Stomach (tissue), 9 donors: Measurements from ENCODE around the gene NPIPB4. TPM values are rescaled to one million over a fixed set of nuclear protein-coding genes. Genes with fewer than 3 reads are reported as not detected.
"Not testable (repeated sequence)": the region's sequence is repeated elsewhere in the genome, so short reads cannot be mapped to it uniquely, and the experiment has no call there.

Experiments used
- DNase-seq, 2 donors: peaks; one replicate each; pipeline versions ENCODE4 v3.0.0 to v3.0.0-alpha.2; 2013 to 2019
- H3K27ac ChIP-seq, 5 donors: fragments of 200-600 bp in 4 of 5; sonication (generic) in 4 of 5; one replicate each; pipeline ENCODE4 v1.5.1; 2013 to 2019; ENCODE audit warnings: mild to moderate bottlenecking in 1 of 5, moderate library complexity in 1 of 5
- H3K27me3 ChIP-seq, 3 donors: fragments of 200-600 bp; sonication (generic); one replicate each; pipeline ENCODE4 v1.5.1; 2017 to 2019; ENCODE audit warnings: mixed run types in 1 of 3
- H3K36me3 ChIP-seq, 4 donors: fragments of 200-600 bp; sonication (generic); 1 replicate in 3 of 4; 2 replicates in 1 of 4; pipeline ENCODE4 v1.5.1; 2016 to 2019
- H3K4me1 ChIP-seq, 4 donors: fragments of 200-600 bp; sonication (generic); one replicate each; pipeline ENCODE4 v1.5.1; 2016 to 2019
- H3K4me3 ChIP-seq, 4 donors: fragments of 200-600 bp; sonication (generic) in 3 of 4; one replicate each; pipeline ENCODE4 v1.5.1; 2016 to 2019; ENCODE audit warnings: mild to moderate bottlenecking in 1 of 4
- H3K9me3 ChIP-seq, 4 donors: fragments of 200-600 bp; sonication (generic); one replicate each; pipeline ENCODE4 v1.5.1; 2016 to 2019
- CTCF ChIP-seq, 7 experiments: fragments of 450-650 bp in 4 of 7; fragments of 200-600 bp in 3 of 7; sonication (generic) in 3 of 7; IDR thresholded peaks; one replicate each; pipeline ENCODE4 v1.5.1; 2016 to 2019; ENCODE audit warnings: antibody characterized with exemption in 7 of 7, control low read depth in 2 of 7, mild to moderate bottlenecking in 1 of 7
- POLR2AphosphoS5 ChIP-seq, 3 donors: sonication (generic); formaldehyde crosslinking; IDR thresholded peaks; one replicate each; pipeline ENCODE4 v1.6.1; 2016; ENCODE audit warnings: antibody characterized with exemption in 3 of 3
- WGBS, 5 donors: extraction: QIAGEN DNeasy Blood & Tissue Kit in 3 of 5; methylation state at CpG; one replicate each; pipeline versions ENCODE4 v1.1.5 to v1.1.7; 2013 to 2018; 5-methylcytosine and 5-hydroxymethylcytosine counted together
- intact Hi-C: fragments of 100-400 bp; cut with DNase I; formaldehyde crosslinking; loops from one replicate; pipeline ENCODE4 v1.15.1; 2023; ENCODE audit warnings: low total_unique reads
- polyA plus RNA-seq, 3 donors: library from polyadenylated mRNA; stranded (reverse); fragments of 200-250 nt; gene quantifications; one replicate each; pipeline ENCODE4 v1.2.3, GENCODE V29; 2013
- total RNA-seq, 5 donors: library from RNA; depleted of rRNA; stranded (reverse); fragments of >200 nt; gene quantifications; one replicate each; pipeline versions ENCODE4 v1.1.0 to v1.2.3, GENCODE V29; 2014 to 2016
- donor health status: healthy with polysubstance abuse.
- donor health status: Bipolar disorder and iron deficiency.
- donor health status: healthy.

The NPIPB4 gene
- total and polyA plus RNA-seq, 8 donors = 4.1 to 215 (median 78.5) TPM

GRCh38 chr16:21820028-21820907 is 37.3 kb downstream of the NPIPB4 start:
- H3K9me3 ChIP-seq, intact Hi-C loops, H3K27me3 ChIP-seq: not testable (repeated sequence)
- TF ChIP-seq POLR2AphosphoS5 (IDR thresholded peaks at IDR 0.05) = peak; percentile 61 to 84 (median 71)
- peaks cover 0 to 15% (median 7%) of the 10 kb centered on the region in 4 donors for H3K36me3 ChIP-seq
- H3K27ac ChIP-seq = peak overlapping the region; percentile 59 to 85 (median 81)
- DNase-seq = peak; percentile 67 to 92
- peaks cover 0 to 24% (median 7%) of the 10 kb centered on the region in 4 donors for H3K4me1 ChIP-seq
- peak overlapping the region; percentile 51 to 63 (median 59) for H3K4me3 ChIP-seq
- 2 to 13% (median 2%) methylated on average over 14 to 55 of the region's 55 CpGs for WGBS, 5 donors

GRCh38 chr16:21819617-21820016 is 37.9 kb downstream of the NPIPB4 start:
- peaks cover 0 to 20% (median 10%) of the 10 kb centered on the region in 4 donors for H3K36me3 ChIP-seq
- H3K27me3 ChIP-seq, DNase-seq, intact Hi-C loops, H3K9me3 ChIP-seq: not testable (repeated sequence)
- 28 to 50% (median 34%) methylated on average over 9 to 10 of the region's 10 CpGs for WGBS, 5 donors
- H3K4me1 ChIP-seq = peaks cover 0 to 24% (median 7%) of the 10 kb centered on the region in 4 donors
- peak overlapping the region; percentile 51 to 63 (median 59) for H3K4me3 ChIP-seq
- H3K27ac ChIP-seq = peak overlapping the region in 4 of 5 donors; percentile 78 to 85 (median 82)

- Histone ChIP-seq H3K4me1 (peaks cover 0 to 24% (median 7%) of the 10 kb centered on the region in 4 donors), H3K36me3 (peaks cover 0 to 45% (median 28%) of the 10 kb centered on the region in 4 donors)
- DNase-seq, H3K27ac ChIP-seq, H3K9me3 ChIP-seq, H3K4me3 ChIP-seq, intact Hi-C loops, H3K27me3 ChIP-seq: not testable (repeated sequence)
Measured at GRCh38 chr16:21817012-21817411, 40.5 kb downstream of the NPIPB4 start.

- intact Hi-C loops, H3K27me3 ChIP-seq, H3K27ac ChIP-seq, H3K4me3 ChIP-seq, H3K9me3 ChIP-seq, DNase-seq: not testable (repeated sequence)
- 83 to 90% (median 85%) methylated on average over 10 to 11 of the region's 11 CpGs for WGBS, 5 donors
- peaks cover 2 to 52% (median 38%) of the 10 kb centered on the region in 4 donors for H3K36me3 ChIP-seq
- H3K4me1 ChIP-seq = peaks cover 0 to 19% (median 5%) of the 10 kb centered on the region in 4 donors
Measured at GRCh38 chr16:21815694-21816093, 41.9 kb downstream of the NPIPB4 start.

GRCh38 chr16:21802375-21802663 is 55.2 kb downstream of the NPIPB4 start:
- DNase-seq, intact Hi-C loops, H3K27ac ChIP-seq, H3K9me3 ChIP-seq, H3K4me1 ChIP-seq, H3K4me3 ChIP-seq, H3K27me3 ChIP-seq: not testable (repeated sequence)
- peaks cover 0 to 15% (median 11%) of the 10 kb centered on the region in 4 donors for H3K36me3 ChIP-seq
- 52 to 64% (median 56%) methylated on average over 2 of the region's 2 CpGs for WGBS, 5 donors

- peak in 1 of 2 donors; percentile 64 for DNase-seq
- peaks cover 0 to 17% (median 13%) of the 10 kb centered on the region in 4 donors for H3K36me3 ChIP-seq
- intact Hi-C loops, H3K4me1 ChIP-seq, H3K27ac ChIP-seq, H3K9me3 ChIP-seq, H3K27me3 ChIP-seq, H3K4me3 ChIP-seq: not testable (repeated sequence)
- 55 to 71% (median 62%) methylated on average over 10 to 11 of the region's 13 CpGs for WGBS, 5 donors
- peak in 3 of 7 experiments; percentile 9 to 41 (median 17) for TF ChIP-seq CTCF (IDR thresholded peaks at IDR 0.05)
Measured at GRCh38 chr16:21801538-21802374, 55.8 kb downstream of the NPIPB4 start.

GRCh38 chr16:21798601-21799000 is 59.0 kb downstream of the NPIPB4 start:
- H3K4me1 ChIP-seq, H3K27ac ChIP-seq, H3K9me3 ChIP-seq, DNase-seq, H3K27me3 ChIP-seq, H3K4me3 ChIP-seq, intact Hi-C loops: not testable (repeated sequence)
- no CpG with 5 or more reads among the region's 3 CpGs for WGBS, 5 donors
- peaks cover 0 to 15% (median 13%) of the 10 kb centered on the region in 4 donors for H3K36me3 ChIP-seq

- not testable (repeated sequence) for DNase-seq, H3K4me1 ChIP-seq
- H3K36me3 ChIP-seq = peaks cover 0 to 10% (median 6%) of the 10 kb centered on the region in 4 donors
Measured at GRCh38 chr16:21793310-21793709, 64.2 kb downstream of the NPIPB4 start.

GRCh38 chr16:21790506-21790905 is 67.0 kb downstream of the NPIPB4 start:
- intact Hi-C loops, H3K27ac ChIP-seq, H3K4me3 ChIP-seq, H3K9me3 ChIP-seq, H3K36me3 ChIP-seq, DNase-seq, H3K27me3 ChIP-seq, H3K4me1 ChIP-seq: not testable (repeated sequence)
- WGBS, 5 donors = 0 to 19% (median 11%) methylated on average over 1 of the region's 1 CpG; no CpG with 5 or more reads in 1 of the 5 donors

More at GRCh38 chr16:21793310-21793709, 64.2 kb downstream of the NPIPB4 start:
- intact Hi-C loops, H3K27ac ChIP-seq, H3K9me3 ChIP-seq, H3K27me3 ChIP-seq, H3K4me3 ChIP-seq: not testable (repeated sequence)
- 47 to 80% (median 60%) methylated on average over 2 of the region's 3 CpGs; no CpG with 5 or more reads in 1 of the 5 donors for WGBS, 5 donors
